DMS153 treated with DMSO at 0.1 percent for 48 hours (cell line): ENCODE results near the gene CEACAM8.
"Not testable (repeated sequence)": the region's sequence is repeated elsewhere in the genome, so short reads cannot be mapped to it uniquely, and the experiment has no call there.

Source experiments
- DNase-seq: peaks from one replicate; lab custom pipeline; 2025; ENCODE audit not compliant: unreplicated experiment; lab: John Stamatoyannopoulos, UW

CEACAM8 gene

DNA sequence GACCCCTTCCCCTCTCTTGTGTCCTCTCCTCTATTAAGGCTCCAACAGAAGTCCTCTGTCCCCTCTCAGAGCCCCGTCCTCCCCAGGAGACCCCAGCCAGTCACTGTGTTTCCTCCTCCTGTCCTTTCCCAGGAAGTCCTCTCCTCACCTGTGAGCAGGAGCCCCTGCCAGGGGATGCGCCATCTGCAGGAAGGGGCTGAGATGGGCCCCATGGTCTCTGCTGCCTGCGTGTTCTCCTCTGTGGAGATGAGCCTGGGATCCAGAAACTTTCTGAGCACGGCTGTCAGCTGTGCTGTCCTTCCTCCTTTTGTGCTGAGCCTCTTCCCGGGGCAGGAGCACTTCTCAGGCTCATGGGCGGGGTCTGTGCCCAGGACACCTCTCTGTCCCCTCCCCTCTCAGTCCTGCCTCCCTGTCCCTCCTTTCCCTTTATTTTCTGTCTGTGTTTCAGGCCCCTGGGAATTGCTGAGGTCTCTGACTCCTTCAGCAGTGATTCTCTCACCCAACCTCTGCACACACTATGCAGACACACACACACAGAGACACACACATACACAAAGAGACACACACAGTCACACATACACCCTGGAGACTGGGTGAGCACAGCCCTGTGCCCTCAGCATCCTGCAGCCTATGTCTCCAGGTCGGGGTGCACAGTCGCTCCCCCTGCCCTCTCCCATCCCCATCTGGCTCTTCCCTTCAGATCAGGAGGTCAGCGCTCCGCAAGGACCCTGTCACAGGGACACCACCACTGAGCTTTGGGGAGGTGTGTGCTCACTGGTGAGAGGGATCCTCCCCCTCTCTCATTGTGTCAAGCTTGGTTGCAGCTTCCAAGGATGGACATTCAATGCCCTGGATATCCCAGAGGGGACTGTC, at the start of gene CEACAM8:
Gene CEACAM8 (minus strand): TSS at position 308 of the 873 bp plus-strand sequence. CDS start 96 bp downstream, at position 212.
- DNase-seq, result no peak

DNA sequence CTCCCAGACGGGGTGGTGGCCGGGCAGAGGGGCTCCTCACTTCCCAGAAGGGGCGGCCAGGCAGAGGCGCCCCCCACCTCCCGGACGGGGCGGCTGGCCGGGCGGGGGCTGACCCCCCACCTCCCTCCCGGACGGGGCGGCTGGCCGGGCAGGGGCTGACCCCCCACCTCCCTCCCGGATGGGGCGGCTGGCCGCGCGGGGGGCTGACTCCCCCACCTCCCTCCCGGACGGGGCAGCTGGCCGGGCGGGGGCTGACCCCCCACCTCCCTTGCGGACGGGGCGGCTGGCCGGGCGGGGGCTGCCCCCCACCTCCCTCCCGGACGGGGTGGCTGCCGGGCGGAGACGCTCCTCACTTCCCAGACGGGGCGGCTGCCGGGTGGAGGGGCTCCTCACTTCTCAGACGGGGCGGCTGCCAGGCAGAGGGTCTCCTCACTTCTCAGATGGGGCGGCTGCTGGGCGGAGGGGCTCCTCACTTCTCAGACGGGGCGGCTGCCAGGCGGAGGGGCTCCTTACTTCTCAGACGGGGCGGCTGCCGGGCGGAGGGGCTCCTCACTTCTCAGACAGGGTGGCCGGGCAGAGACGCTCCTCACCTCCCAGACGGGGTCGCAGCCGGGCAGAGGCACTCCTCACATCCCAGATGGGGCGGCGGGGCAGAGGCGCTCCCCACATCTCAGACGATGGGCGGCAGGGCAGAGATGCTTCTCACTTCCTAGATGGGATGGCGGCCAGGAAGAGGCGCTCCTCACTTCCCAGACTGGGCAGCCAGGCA, 44.8 kb upstream of the CEACAM8 start:
- DNase-seq, result not testable (repeated sequence)

DNA sequence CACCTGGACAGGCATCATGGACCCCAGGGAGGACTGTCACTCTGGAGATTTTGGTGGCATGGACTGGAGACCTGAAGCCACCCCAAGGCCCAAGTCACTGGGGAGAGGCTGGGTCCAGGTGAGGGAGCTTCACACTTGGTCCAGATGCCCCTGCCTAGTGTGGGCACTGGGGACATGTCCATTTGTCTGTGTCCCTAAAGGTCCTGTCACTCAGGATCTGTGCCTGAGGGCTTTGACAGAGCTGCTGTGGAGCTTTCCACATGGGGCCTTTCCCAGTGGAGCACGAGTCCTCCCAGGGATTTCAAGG, 40.5 kb upstream of the CEACAM8 start:
- no peak for DNase-seq

DNA sequence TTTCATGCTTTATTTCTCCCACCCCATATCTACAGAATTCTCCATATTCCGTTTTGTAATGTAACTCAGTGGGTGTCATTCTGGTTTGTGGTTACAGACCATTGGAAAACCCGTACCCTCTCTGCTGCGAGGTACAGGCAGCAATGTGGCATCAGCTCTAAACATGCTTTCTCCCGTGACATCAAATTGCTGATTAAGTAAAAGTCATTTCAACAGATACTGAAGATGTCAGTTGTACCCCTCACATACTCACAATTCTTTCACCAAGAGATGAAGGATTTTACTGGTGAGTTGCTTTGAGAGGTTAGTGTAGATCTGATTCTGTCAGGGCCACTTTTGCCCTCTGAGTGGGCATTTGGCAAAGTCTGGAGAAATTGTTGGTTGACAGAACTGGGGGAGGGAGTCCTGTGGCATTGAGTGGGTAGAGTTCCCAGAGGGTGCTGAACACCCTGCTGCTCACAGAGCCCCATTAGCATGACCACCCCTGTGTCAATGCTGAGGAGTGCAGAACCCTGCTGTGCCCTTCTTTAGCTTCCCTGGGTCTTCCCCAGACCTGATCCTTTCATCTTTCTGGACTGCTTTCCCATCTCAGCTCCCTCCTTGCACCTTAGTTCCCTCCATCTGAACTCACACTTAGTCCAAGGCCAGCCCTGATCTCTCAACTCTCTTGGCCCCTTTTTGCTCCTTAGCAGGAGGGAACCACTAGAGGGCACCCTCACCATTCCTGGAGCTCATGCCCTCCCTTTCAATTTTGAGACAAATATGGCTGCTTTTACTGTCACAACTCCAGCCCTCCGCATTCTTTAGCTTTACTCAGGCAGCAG, 39.9 kb upstream of the CEACAM8 start:
- no peak for DNase-seq

DNA sequence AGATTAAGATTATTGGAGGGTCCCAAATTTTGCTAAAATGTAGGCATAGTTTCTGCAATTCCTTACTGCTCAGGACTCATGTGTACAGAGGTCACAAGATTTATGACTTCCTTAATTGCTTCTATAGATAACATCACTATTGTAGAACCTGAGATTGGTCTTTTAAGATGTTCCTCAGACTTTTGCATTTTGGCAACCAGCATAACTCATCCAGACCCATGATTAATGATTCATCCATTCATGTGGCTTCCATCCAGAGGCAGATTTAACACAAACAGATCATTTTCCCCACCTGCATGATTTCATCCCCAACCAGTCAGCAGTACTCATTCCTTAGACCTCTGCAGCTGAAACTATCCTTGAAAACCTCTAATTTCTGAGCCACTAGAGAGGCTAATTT, 34.5 kb upstream of the CEACAM8 start:
- DNase-seq, result no peak

DNA sequence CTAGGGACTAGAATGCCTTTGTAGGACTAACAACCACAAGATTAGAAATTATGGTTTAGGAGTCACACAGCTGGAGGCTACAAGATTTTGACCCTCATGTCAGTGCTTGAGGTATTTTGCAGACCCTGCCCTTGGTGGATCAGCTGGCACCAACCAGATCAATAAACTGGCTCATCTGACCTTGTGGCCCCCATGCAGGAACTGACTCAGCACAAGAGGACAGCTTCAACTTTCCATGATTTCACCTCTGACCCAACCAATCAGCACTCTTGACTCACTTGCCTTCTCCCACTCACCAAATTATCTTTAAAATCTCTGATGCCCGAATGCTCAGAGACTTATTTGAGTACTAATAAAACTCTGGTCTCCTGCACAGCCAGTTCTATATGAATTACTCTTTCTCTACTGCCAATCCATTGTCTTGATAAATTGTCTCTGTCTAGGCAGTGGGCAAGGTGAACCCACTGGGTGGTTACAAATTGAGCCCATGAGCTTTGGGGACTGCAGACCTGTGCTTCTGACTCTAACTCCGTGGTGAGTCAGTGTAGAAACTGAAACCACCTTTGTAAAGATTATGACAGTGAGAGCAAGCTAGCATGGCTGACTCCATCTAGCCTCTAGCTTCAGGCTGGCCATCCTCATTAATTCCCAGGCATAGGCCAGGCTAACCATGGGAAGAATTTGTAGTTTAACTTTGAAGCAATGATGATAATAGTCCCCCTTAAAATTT, 33.9 kb upstream of the CEACAM8 start:
- DNase-seq, result no peak

DNA sequence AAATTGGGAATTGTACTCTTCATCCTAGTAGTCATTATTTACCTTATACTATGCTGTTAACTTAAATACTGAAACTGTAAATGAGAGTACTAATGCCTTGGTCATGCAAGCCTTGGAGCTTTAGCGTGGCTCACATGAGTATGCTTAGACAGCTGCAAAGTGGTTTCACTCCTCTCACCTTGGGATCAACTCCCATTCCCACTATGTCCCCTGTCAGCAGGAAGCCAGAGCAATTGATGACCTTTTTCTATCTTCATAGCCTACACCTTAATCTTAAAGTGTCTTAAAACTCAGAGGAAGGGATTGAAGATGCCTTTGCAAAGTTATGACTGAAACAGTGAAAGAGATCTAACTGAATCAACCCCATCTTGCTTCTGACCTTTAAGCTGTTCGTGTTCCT, 33.2 kb upstream of the CEACAM8 start:
- DNase-seq, result no peak

DNA sequence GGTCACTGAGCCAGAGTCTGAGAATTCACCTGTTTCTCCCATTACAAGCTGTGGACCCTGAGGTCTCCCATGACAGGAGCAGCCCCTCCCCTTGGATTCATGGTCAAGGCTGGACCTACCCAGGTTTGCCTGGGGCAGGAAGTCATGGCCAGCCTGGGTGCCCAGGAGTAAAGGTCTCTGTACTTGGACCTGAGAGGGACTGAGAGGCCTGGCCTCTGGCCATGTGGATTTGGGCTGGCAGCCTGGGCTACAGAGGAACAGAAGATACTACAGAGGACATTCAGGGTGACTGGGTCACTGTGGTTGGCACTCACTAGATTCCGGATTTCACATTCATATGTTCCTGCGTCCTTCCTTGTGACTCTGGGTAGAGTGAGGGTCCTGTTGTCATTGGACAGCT, 31.5 kb upstream of the CEACAM8 start:
- no peak for DNase-seq

DNA sequence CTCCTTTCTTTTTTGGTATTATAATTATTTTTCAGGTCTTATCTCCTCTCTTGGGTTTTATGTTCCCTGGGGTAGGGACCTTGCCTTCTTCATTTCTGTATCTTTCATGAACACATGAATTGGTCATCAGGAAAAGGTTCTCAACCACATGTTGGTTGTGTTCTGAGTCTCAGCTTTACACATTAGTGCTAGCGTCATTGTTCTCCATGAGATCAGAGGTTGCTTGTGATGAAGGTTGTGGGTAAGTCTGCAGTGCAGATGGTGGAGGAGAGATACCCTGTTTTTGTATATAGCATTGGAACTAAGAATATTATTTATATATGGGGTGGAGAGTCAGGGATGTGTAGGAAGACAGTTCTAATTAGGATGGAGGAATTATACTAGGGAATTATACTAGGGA, 24.5 kb upstream of the CEACAM8 start:
- DNase-seq, result no peak

DNA sequence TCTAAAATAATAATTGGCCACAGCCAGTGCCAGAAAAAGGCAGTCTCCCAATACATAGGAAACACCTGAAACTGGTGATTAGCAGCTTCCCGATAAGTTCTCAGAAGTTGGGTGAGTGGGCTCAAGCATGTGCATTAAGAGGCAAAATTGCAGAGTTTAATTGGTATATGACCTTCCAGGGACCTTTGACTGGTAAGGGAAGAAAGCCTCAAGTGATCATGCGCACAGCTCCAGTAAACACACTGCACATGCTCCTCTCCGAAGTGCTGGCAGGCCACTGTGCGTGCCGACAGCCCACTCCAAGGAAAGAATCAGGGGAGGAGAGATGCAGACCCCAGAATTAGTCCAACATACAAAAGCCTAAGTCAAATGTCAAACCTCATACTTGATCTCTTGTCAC, 18.9 kb upstream of the CEACAM8 start:
- DNase-seq, result no peak

DNA sequence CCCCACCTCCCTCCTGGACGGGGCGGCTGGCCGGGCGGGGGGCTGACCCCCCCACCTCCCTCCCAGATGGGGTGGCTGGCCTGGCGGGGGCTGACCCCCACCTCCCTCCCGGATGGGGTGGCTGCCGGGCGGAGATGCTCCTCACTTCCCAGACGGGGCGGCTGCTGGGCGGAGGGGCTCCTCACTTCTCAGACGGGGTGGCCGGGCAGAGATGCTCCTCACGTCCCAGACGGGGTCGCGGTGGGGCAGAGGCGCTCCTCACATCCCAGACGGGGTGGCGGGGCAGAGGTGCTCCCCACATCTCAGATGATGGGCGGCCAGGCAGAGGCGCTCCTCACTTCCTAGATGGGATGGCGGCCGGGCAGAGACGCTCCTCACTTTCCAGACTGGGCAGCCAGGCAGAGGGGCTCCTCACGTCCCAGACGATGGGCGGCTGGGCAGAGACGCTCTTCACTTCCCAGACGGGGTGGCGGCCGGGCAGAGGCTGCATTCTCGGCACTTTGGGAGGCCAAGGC, 15.7 kb upstream of the CEACAM8 start:
- DNase-seq, result not testable (repeated sequence)

DNA sequence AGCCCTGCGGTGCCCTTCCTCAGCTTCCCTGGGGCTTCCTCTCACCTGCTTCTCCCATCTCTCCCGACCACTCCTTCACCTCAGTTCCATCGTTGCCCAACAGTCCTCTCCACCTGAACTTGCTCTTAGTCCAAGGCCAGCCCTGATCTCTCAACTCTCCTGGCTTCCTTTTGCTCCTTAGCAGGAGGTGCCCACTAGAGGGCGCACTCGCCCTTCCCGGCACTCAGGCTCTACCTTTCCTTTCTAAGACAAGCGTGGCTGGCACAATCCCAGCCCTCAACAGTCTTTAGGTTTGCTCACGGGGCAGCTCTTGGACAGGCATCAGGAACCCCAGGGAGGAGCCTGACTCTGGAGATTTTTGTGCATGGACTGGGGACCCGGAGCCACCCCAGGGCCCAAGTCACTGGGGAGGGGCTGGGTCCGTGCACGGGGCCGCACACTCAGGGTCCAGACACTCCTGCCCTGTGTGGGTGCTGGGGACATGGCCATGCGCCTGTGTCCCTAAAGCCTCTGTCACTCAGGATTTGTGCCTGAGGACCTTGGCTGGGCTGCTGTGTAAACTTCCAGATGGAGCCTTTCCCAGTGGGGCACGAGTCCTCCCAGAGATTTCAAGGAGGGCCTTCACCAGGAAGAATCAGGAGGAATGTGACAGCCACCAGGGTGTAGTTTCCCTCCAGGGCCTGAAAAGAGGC, 12.1 kb upstream of the CEACAM8 start:
- DNase-seq, result peak; percentile 31

DNA sequence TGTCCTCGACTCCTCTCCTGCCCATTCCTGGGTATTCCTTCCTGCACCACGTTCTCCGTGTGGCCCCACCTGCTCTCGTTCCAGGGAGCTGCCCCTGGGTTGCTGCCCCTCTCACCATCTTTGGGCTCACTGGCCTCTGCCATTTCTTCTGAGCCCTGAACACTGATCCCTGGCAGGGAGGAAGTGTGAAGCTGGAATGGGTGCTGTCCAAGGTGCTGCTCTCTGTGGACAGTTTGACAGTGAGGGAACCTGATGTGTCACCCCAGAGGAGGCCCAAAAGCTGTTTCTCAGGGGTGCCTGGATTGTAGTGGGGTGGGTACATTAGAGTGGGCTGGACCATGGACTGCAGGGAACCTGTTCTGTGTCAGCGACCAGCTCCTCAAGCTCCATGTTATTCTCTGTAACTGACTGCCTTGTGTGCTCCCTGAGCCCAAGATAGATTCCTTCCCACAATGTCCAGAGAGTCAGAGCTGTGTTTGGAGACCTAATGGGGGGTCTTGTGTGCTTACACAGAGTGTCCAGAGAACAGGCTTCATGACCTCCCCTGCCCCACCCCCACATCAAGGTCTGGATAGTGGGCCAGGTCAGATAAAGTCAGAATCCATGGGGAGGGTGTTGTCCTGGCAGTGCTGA, 7.2 kb upstream of the CEACAM8 start:
- no peak for DNase-seq

DNA sequence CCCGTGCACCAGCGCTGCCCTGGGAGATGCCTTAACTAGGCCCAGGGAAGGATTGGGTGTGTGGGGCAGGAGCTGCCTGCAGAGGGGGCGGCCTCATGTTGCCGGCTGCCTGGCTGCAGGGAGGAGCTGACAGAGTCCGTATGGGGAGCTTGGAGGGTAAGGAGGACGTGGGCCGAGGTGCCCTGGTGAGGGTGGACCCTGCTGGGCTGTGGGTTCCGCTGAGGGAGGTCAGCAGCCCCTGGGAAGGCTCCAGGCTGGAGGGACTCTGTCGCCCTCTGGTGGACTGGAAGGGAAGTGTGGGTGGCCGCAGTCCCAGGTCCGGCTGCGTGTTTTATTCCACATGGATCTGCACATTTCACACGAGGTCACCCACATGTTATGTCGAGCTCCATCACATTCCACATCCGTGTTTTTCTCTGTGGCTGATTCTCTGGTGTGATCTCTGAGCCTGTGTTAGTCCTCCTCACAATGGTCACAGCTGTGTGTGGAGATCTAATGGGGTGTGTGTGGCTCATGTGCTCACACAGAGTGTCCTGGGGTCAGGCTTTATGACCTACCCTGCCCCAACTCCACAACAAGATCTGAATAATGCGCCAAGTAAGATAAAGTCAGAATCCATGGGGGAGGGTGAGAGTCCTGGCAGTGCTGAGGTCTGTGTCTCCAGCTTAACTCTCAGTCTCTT, 1.8 kb upstream of the CEACAM8 start:
- DNase-seq, result peak; percentile 11

DNA sequence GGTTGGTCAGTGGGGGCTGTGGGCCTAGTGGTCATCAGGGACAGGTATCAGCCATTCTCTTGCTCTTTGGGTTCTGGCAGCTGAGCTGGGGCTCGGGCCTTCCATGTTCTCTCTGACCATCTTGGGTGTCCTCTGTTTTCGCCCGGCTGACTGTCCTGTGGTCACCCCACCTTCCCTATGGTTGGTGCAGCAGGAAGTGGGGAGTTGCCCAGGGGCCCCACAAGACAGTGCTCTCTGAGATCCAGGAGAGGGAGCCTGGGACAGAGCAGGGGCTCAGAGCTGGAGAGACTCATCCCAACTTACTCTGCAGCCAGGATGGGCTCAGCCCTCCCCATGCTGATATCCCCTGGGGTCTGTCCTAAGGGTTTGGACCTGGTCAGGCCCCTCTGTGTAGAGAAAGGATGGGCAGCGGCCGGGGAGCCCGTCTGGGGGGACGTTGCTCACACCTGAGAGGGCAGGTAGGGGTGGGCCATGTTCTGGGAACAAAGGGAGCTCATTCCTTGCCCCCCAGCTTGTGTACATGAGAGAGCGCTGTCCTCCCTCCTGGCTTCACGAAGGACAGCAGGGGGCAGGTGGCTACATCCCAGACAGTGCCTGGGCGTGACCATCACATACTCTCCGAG, 937 bp upstream of the CEACAM8 start:
- no peak for DNase-seq

DNA sequence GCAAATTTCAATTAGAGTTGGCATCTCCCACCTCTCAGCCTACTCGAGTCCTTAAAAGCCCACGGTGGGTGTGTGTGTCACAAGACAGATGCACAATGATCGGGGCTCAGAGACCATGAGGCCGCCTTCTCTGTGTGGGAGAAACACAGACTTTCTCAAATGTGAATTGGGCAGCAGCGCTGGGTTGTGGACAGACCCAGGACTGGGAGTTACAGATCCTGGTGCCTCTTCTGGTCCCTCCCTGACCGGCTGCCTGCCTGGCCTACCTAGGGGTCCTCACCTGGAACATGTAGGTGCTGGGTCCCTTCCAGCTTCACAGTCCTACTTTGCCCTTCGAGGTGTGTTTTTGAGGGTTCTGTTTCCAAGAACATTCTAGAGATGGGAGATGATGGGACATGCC, 4.9 kb downstream of the CEACAM8 start:
- no peak for DNase-seq

DNA sequence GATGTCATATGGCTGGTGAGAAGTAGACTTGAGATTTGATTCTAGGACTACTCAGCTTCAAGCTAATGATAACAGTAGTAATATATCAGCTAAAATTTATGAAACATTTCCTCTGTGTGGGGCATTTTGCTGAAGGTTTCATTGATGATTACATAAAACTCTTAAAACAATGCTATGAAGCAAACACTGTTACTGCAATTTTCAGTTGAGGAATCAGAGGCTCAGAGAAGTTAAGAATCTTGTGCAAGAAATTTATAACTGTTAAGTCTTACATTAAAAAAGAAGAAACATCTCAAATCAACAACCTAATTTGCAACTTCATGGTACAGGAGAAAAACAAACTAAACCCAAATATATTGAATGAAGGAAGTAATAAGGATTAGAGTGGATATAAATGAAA, 10.3 kb downstream of the CEACAM8 start:
- DNase-seq, result no peak

DNA sequence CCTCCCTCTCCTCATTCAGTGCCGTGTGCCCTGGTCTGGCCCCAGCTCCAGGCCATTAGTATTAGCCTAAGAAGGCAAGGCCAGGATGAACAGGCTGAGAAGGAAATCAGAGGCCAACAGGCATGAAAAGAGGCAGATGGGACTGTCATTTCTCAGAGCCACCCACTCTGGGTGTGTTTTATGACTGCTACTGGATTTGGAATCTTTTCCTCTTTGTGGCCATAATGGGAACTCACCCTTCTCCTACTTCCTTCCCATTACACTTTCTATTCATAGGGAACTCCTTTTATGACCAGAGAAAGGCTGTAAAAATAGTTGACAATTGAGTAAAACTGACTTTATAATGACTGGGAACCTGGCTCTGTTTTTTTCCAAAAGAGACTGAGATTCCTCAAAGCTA, 17.7 kb downstream of the CEACAM8 start:
- DNase-seq, result no peak

DNA sequence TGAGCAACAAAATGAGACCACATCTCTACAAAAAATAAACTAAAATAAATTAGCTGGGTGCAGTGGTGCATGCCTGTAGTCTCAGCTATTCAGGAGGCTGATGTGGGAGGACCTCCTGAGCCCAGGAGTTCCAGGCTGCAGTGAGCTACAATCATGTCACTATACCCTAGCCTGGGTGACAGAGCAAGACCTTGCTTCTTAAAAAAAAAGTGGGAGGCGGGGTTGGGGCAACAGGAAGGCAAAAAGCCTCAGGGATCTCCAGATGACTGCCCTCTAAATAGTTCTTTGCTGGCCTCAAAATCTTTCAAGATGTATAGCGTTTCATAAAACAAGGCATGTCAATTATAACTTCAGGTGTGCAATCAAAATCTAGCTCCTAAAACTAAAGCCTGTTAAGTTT, 18.5 kb downstream of the CEACAM8 start:
- DNase-seq, result no peak
